Esophagus (tissue), 2 donors: Measurements from ENCODE around the gene GIMAP1. TPM values are rescaled to one million over a fixed set of nuclear protein-coding genes. Genes with fewer than 3 reads are reported as not detected.

Experiments used
- polyA plus RNA-seq, 2 donors: library from polyadenylated mRNA; stranded (reverse); fragments of 200-250 nt; gene quantifications; one replicate each; pipeline ENCODE4 v1.2.3, GENCODE V29; 2013
- donor health status: healthy with polysubstance abuse.
- donor health status: Bipolar disorder and iron deficiency.

GIMAP1 gene
- polyA plus RNA-seq, 2 donors, result 1.2 to 1.5 TPM

Other genes starting within 250 kb of the GIMAP1 start
- gene GIMAP7, start 201.7 kb upstream of the GIMAP1 start, polyA plus RNA-seq, result 10 to 100 TPM in 1 of 2 donors, 1 to 10 TPM in 1; 8.0 to 10.1 TPM
- 1 to 10 TPM; 4.6 to 5.3 TPM for gene GIMAP4, start 149.2 kb upstream of the GIMAP1 start, polyA plus RNA-seq
- gene GIMAP6, start 84.2 kb upstream of the GIMAP1 start, polyA plus RNA-seq, result 1 to 10 TPM; 2.7 to 2.8 TPM
- gene GIMAP2, start 30.9 kb upstream of the GIMAP1 start, polyA plus RNA-seq, result 1 to 10 TPM in 1 of 2 donors, under 1 TPM in 1; 0.90 to 2.1 TPM
- gene GIMAP5, start 20.8 kb downstream of the GIMAP1 start, polyA plus RNA-seq, result 1 to 10 TPM; 5.2 to 7.6 TPM
- 10 to 100 TPM in 1 of 2 donors, 1 to 10 TPM in 1; 5.7 to 15.6 TPM for gene TMEM176B, start 83.8 kb downstream of the GIMAP1 start, polyA plus RNA-seq
- 1 to 10 TPM; 4.8 to 9.4 TPM for gene TMEM176A, start 84.2 kb downstream of the GIMAP1 start, polyA plus RNA-seq
- gene AOC1, start 135.9 kb downstream of the GIMAP1 start, polyA plus RNA-seq, result 1 to 10 TPM in 1 of 2 donors, under 1 TPM in 1; 0.75 to 1.6 TPM